ENCODE data around the gene HCFC2.

- peak in 1 of 5 experiments; percentile 3 for TF ChIP-seq CTCF (IDR thresholded peaks at IDR 0.05)
- TF ChIP-seq POLR2A (IDR thresholded peaks at IDR 0.05), result no peak
These were observed 45.3 kb downstream of the HCFC2 start for GRCh38 chr12:104109446-104110271.

All from tibial nerve (tissue), 3 donors.